PC-3 (cell line): ENCODE measurements around the gene CEACAM21. TPM values are rescaled to one million over a fixed set of nuclear protein-coding genes. Genes with fewer than 3 reads are reported as not detected.

ENCODE experiments used
- ATAC-seq: fragments of 200-7000 bp; cut with Tn5 transposase; 2 replicates; pipeline ENCODE4 v1.9.1; 2020; ENCODE audit warnings: mild to moderate bottlenecking, moderate library complexity
- BruUV-seq: library from RNA; stranded (reverse); fragments of 400-500 nt; replicated peaks from 2 replicates; lab custom pipeline; 2021; lab: Mats Ljungman, UMichigan
- CTCF ChIA-PET: fragments of 300-600 bp; sonication (Branson Sonifier 250); formaldehyde crosslinking; loops from one replicate; lab custom pipeline; 2022; ENCODE audit warnings: antibody characterized with exemption; lab: Charles Lee
- POLR2A ChIA-PET: fragments of 300-600 bp; sonication (Branson Sonifier 250); formaldehyde crosslinking; loops from one replicate; lab custom pipeline; 2022; ENCODE audit warnings: antibody characterized with exemption; ENCODE audit not compliant: unreplicated experiment; lab: Charles Lee
- DNase-seq: peaks from one replicate; pipeline ENCODE4 v3.0.0-alpha.2; 2015
- H2AFZ ChIP-seq: fragments of 300-600 bp; sonication (generic); 2 replicates; pipeline ENCODE4 v1.6.0; 2016; ENCODE audit warnings: antibody characterized with exemption, low read length
- H3F3A ChIP-seq: fragments of 300-600 bp; sonication (generic); one replicate; pipeline ENCODE4 v1.6.0; 2017; ENCODE audit warnings: antibody characterized with exemption, low read length, control low read depth, mild to moderate bottlenecking; ENCODE audit not compliant: unreplicated experiment
- H3K27ac ChIP-seq: fragments of 300-600 bp; sonication (generic); 2 replicates; pipeline ENCODE4 v1.5.1; 2016; ENCODE audit warnings: mild to moderate bottlenecking, low read length
- H3K27me3 ChIP-seq: fragments of 300-600 bp; sonication (generic); 2 replicates; pipeline ENCODE4 v1.6.1; 2016; ENCODE audit warnings: low read length, mixed read lengths
- H3K36me3 ChIP-seq: fragments of 300-600 bp; sonication (generic); 2 replicates; pipeline ENCODE4 v1.6.1; 2016; ENCODE audit warnings: low read depth, mixed run types, low read length, mixed read lengths
- H3K4me1 ChIP-seq: fragments of 300-600 bp; sonication (generic); 2 replicates; pipeline ENCODE4 v1.5.1; 2016; ENCODE audit warnings: low read length; ENCODE audit not compliant: insufficient read depth
- H3K4me2 ChIP-seq: fragments of 300-600 bp; sonication (generic); 2 replicates; pipeline ENCODE4 v1.6.0; 2016; ENCODE audit warnings: low read length
- H3K4me3 ChIP-seq: fragments of 300-600 bp; sonication (generic); 2 replicates; pipeline ENCODE4 v1.5.1; 2016; ENCODE audit warnings: mild to moderate bottlenecking, low read length, mixed read lengths
- H3K79me2 ChIP-seq: fragments of 300-600 bp; sonication (generic); 2 replicates; pipeline ENCODE4 v1.6.1; 2017; ENCODE audit warnings: low read length, mixed read lengths
- H3K9ac ChIP-seq: fragments of 300-600 bp; sonication (generic); 2 replicates; pipeline ENCODE4 v1.6.0; 2016; ENCODE audit warnings: mild to moderate bottlenecking, low read length
- H3K9me2 ChIP-seq: fragments of 300-600 bp; sonication (generic); replicated peaks from 2 replicates; pipeline ENCODE4 v1.6.1; 2016; ENCODE audit warnings: mixed run types, low read length, mixed read lengths
- H3K9me3 ChIP-seq: fragments of 300-600 bp; sonication (generic); 2 replicates; pipeline ENCODE4 v1.6.1; 2016; ENCODE audit warnings: low read length, mixed read lengths
- H4K20me1 ChIP-seq: fragments of 300-600 bp; sonication (generic); 2 replicates; pipeline ENCODE4 v1.6.1; 2016; ENCODE audit warnings: low read length, mixed read lengths
- CTCF ChIP-seq: fragments of 300-600 bp; sonication (generic); conservative IDR thresholded peaks from 2 replicates; pipeline ENCODE4 v1.5.1; 2017; ENCODE audit warnings: antibody characterized with exemption, low read depth, mild to moderate bottlenecking, low read length
- EZH2 ChIP-seq: fragments of 300-600 bp; sonication (generic); IDR thresholded peaks from one replicate; pipeline ENCODE4 v1.6.1; 2017; ENCODE audit warnings: antibody characterized with exemption, mild to moderate bottlenecking, low read length; ENCODE audit not compliant: unreplicated experiment
- EZH2phosphoT487 ChIP-seq: fragments of 300-600 bp; sonication (generic); IDR thresholded peaks from 2 replicates; pipeline ENCODE4 v1.6.1; 2018; ENCODE audit warnings: mild to moderate bottlenecking, antibody characterized with exemption, low read length, borderline replicate concordance
- intact Hi-C: fragments of 100-400 bp; cut with micrococcal nuclease; formaldehyde crosslinking; loops from 2 replicates; pipeline ENCODE4 v1.9.0; 2023
- total RNA-seq: library from RNA; depleted of rRNA; stranded (reverse); fragments of >200 nt; gene quantifications from 2 replicates; pipeline ENCODE4 v1.2.3, GENCODE V29; 2014

CEACAM21 gene
- total RNA-seq, 1 experiment from 2014 or later = not detected

- H3K4me1 ChIP-seq = no peaks in the 10 kb centered on the region
- no peaks in the 10 kb centered on the region for H3K9me3 ChIP-seq
- CTCF ChIA-PET = no interaction called here
- no peak overlapping the region for H3K27ac ChIP-seq
- no peak overlapping the region for H3K4me3 ChIP-seq
- H2AFZ ChIP-seq = no peak overlapping the region
- peak; percentile 50 for DNase-seq
- TF ChIP-seq EZH2 (no peak), CTCF (no peak)
- no peaks in the 10 kb centered on the region for H3F3A ChIP-seq
- no peak overlapping the region for H3K9ac ChIP-seq
- no peak for ATAC-seq
- no peaks in the 10 kb centered on the region for H3K9me2 ChIP-seq
- H4K20me1 ChIP-seq = no peaks in the 10 kb centered on the region
- BruUV-seq = no TSS peak
- no peaks in the 10 kb centered on the region for H3K36me3 ChIP-seq
- intact Hi-C loops = no loop called here
- H3K4me2 ChIP-seq = no peak overlapping the region
- no peaks in the 10 kb centered on the region for H3K79me2 ChIP-seq
- no peaks in the 10 kb centered on the region for H3K27me3 ChIP-seq
- POLR2A ChIA-PET = no interaction called here
These were observed 12.7 kb downstream of the CEACAM21 start for GRCh38 chr19:41588497-41589209.

- ATAC-seq = no peak
- TF ChIP-seq EZH2phosphoT487 (no peak), CTCF (no peak), EZH2 (no peak)
These were observed 13.4 kb downstream of the CEACAM21 start for GRCh38 chr19:41589371-41589770.

GRCh38 chr19:41590936-41591335 is 15.0 kb downstream of the CEACAM21 start:
- Histone ChIP-seq H3K9me2 (no peaks in the 10 kb centered on the region), H3K36me3 (no peaks in the 10 kb centered on the region), H3K27ac (no peak overlapping the region), H3K4me3 (no peak overlapping the region), H3K27me3 (no peaks in the 10 kb centered on the region), H3F3A (no peaks in the 10 kb centered on the region), H3K4me1 (no peaks in the 10 kb centered on the region), H3K79me2 (no peaks in the 10 kb centered on the region), H3K9ac (no peak overlapping the region), H2AFZ (no peak overlapping the region), H3K4me2 (no peak overlapping the region), H3K9me3 (no peaks in the 10 kb centered on the region), H4K20me1 (no peaks in the 10 kb centered on the region)
- no TSS peak for BruUV-seq
- CTCF ChIA-PET = no interaction called here
- intact Hi-C loops = no loop called here
- ATAC-seq (no peak), DNase-seq (no peak)
- POLR2A ChIA-PET = no interaction called here
- TF ChIP-seq EZH2phosphoT487 (no peak), EZH2 (no peak), CTCF (no peak)

More at GRCh38 chr19:41589371-41589770, 13.4 kb downstream of the CEACAM21 start:
- H3K4me1 ChIP-seq = no peaks in the 10 kb centered on the region
- no peak overlapping the region for H3K27ac ChIP-seq
- no peaks in the 10 kb centered on the region for H3K36me3 ChIP-seq
- no peaks in the 10 kb centered on the region for H3F3A ChIP-seq
- H3K9me3 ChIP-seq = no peaks in the 10 kb centered on the region
- no peak overlapping the region for H3K9ac ChIP-seq
- H3K4me2 ChIP-seq = no peak overlapping the region
- DNase-seq = no peak
- no peaks in the 10 kb centered on the region for H4K20me1 ChIP-seq
- BruUV-seq = no TSS peak
- ChIA-PET POLR2A (no interaction called here), CTCF (no interaction called here)
- no peaks in the 10 kb centered on the region for H3K9me2 ChIP-seq
- no peak overlapping the region for H2AFZ ChIP-seq
- H3K79me2 ChIP-seq = no peaks in the 10 kb centered on the region
- H3K27me3 ChIP-seq = no peaks in the 10 kb centered on the region
- H3K4me3 ChIP-seq = no peak overlapping the region
- intact Hi-C loops = no loop called here
